ENCODE data around the gene KLC1. TPM values are rescaled to one million over a fixed set of nuclear protein-coding genes. Genes with fewer than 3 reads are reported as not detected.

Gene KLC1
- total RNA-seq: 129 and 180 TPM in 2 replicates

DNA sequence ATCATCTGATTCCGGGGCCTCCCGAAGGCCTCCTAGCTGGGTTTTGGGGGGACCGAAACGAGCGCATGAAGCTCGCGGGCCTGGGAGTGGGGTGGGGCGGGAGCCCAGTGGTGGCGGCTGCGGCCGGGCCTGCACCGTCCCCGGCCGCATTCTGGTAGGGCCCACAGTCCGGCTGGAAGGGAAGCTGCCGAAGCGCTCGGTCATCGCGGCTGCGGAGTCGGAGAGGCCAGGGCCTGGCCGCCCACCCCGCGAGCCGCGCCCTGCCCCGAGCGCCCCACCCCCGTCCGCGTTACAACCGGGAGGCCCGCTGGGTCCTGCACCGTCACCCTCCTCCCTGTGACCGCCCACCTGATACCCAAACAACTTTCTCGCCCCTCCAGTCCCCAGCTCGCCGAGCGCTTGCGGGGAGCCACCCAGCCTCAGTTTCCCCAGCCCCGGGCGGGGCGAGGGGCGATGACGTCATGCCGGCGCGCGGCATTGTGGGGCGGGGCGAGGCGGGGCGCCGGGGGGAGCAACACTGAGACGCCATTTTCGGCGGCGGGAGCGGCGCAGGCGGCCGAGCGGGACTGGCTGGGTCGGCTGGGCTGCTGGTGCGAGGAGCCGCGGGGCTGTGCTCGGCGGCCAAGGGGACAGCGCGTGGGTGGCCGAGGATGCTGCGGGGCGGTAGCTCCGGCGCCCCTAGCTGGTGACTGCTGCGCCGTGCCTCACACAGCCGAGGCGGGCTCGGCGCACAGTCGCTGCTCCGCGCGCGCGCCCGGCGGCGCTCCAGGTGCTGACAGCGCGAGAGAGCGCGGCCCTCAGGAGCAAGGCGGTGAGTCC is at the start of gene KLC1:
TSS of gene KLC1 (plus strand) at position 528 of the 819 bp plus-strand sequence. CDS start 25,354 bp downstream, outside the sequence.

DNA sequence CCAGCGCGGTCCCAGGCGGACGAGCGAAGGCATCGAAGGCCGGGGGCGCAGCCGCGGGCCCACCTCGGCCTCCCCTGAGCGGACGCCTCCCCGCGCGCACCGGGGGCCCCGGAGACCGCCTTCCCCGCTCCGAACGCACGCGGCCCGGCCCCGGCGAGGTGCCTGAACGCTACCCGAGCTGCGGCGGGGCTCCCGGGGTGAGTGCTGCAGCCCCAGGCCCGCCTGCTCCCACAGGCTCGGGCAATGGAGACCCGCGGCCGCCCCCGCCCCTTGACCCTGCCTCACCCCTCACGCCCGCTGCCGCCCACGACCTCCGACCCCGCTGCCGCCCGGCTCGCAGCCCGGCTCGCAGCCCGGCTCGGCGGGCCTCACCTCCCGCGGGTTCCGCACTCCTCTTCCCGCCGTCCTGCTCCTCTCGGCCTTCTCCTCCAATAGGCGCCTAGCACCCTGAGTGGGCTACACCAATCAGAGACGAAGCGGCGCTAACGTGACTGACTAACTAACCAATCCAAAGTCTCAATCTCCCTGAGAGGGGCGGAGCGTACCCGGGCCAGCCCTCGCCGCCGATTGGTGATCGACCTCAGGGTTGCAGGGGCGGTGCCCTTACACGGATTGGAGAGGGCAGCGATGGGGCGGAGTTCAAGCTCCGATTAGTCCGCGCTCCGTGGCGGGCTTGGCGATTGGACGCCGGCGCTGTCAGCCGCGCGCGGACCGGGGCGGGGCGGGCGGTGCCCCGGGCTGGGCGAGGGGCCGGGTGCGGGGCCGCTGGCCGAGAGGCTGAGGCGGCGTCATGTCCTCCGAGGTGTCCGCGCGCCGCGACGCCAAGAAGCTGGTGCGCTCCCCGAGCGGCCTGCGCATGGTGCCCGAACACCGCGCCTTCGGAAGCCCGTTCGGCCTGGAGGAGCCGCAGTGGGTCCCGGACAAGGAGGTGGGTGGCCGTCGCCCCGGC is 86.3 kb downstream of the KLC1 start, which contains the start of the genes XRCC3 and ZFYVE21:
TSS of gene XRCC3 (minus strand) at position 400 of the 949 bp plus-strand sequence. CDS start 4,364 bp downstream, outside the sequence.
TSS of gene ZFYVE21 (plus strand) at position 759 of the 949 bp plus-strand sequence. CDS start at position 791, 32 bp downstream.

Other genes with a start within 250 kb of the KLC1 start
- gene MARK3, start 243.8 kb upstream of the KLC1 start, total RNA-seq: 47.8 and 56.7 TPM in 2 replicates
- 102 and 150 TPM in 2 replicates for gene CKB, start 106.4 kb upstream of the KLC1 start, total RNA-seq
- gene TRMT61A, start 100.0 kb upstream of the KLC1 start, total RNA-seq: 12.1 and 13.6 TPM in 2 replicates
- gene BAG5, start 66.6 kb upstream of the KLC1 start, total RNA-seq: 16.3 and 17.3 TPM in 2 replicates
- gene COA8, start 66.3 kb upstream of the KLC1 start, total RNA-seq: 40.5 and 58.4 TPM in 2 replicates
- 5.3 and 15.6 TPM in 2 replicates for gene XRCC3, start 86.2 kb downstream of the KLC1 start, total RNA-seq
- gene ZFYVE21, start 86.6 kb downstream of the KLC1 start, total RNA-seq: 74.3 and 83.9 TPM in 2 replicates
- gene PPP1R13B, start 218.4 kb downstream of the KLC1 start, total RNA-seq: 2.2 and 2.3 TPM in 2 replicates

All from pericardium fibroblast (primary cell).